SK-N-SH treated with all-trans-retinoic acid at 6 μM for 48 hours (cell line): Measurements from ENCODE around the gene SMAD6.
A peak's percentile ranks its signal among the peaks of the same experiment; 100 is the strongest.

Source experiments
- ATAC-seq: fragments of 200-7000 bp; cut with Tn5 transposase; 3 replicates; pipeline ENCODE4 v1.9.1; 2020; ENCODE audit warnings: mild to moderate bottlenecking, moderate library complexity
- ARNTL ChIP-seq: fragments of 450-650 bp; formaldehyde crosslinking; IDR thresholded peaks from 2 replicates; pipeline ENCODE4 v1.5.0; 2020; ENCODE audit warnings: low read depth, mild to moderate bottlenecking, moderate library complexity, borderline replicate concordance
- BACH2 ChIP-seq: fragments of 250-450 bp; sonication (Bioruptor Pico); IDR thresholded peaks from 2 replicates; pipeline ENCODE4 v1.9.0; 2021; ENCODE audit warnings: mild to moderate bottlenecking, borderline replicate concordance
- ESRRG ChIP-seq: fragments of 250-450 bp; sonication (Bioruptor Pico); IDR thresholded peaks from 2 replicates; pipeline ENCODE4 v1.6.1; 2021; ENCODE audit warnings: mild to moderate bottlenecking
- GLIS3 ChIP-seq: fragments of 250-450 bp; sonication (Bioruptor Pico); IDR thresholded peaks from 2 replicates; pipeline ENCODE4 v1.5.0; 2020; ENCODE audit warnings: mild to moderate bottlenecking, moderate library complexity
- ISL1 ChIP-seq: fragments of 250-450 bp; sonication (Bioruptor Pico); IDR thresholded peaks from 2 replicates; pipeline ENCODE4 v2.1.2; 2022; ENCODE audit warnings: mild to moderate bottlenecking, moderate library complexity
- OSR1 ChIP-seq: fragments of 250-450 bp; sonication (Bioruptor Pico); IDR thresholded peaks from 2 replicates; pipeline ENCODE4 v1.8.0; 2022; ENCODE audit warnings: moderate library complexity, mild to moderate bottlenecking, inconsistent platforms
- PPARA ChIP-seq: fragments of 250-450 bp; sonication (Bioruptor Pico); IDR thresholded peaks from 2 replicates; pipeline ENCODE4 v1.5.0; 2020; ENCODE audit warnings: mild to moderate bottlenecking, borderline replicate concordance
- RARB ChIP-seq: fragments of 250-450 bp; sonication (Bioruptor Pico); IDR thresholded peaks from 2 replicates; pipeline ENCODE4 v1.8.0; 2021; ENCODE audit warnings: mild to moderate bottlenecking, moderate library complexity
- SNAI2 ChIP-seq: fragments of 250-450 bp; sonication (Bioruptor Pico); IDR thresholded peaks from 2 replicates; pipeline ENCODE4 v1.5.0; 2020; ENCODE audit warnings: mild to moderate bottlenecking, moderate library complexity
- TCF4 ChIP-seq: fragments of 250-450 bp; sonication (Bioruptor Pico); IDR thresholded peaks from 2 replicates; pipeline ENCODE4 v1.8.0; 2021; ENCODE audit warnings: mild to moderate bottlenecking, moderate library complexity, borderline replicate concordance
- ZC3H10 ChIP-seq: fragments of 250-450 bp; sonication (Bioruptor Pico); IDR thresholded peaks from 2 replicates; pipeline ENCODE4 v1.5.1; 2021; ENCODE audit warnings: mild to moderate bottlenecking, moderate library complexity
- ZFP3 ChIP-seq: fragments of 250-450 bp; sonication (Bioruptor Pico); IDR thresholded peaks from 2 replicates; pipeline ENCODE4 v1.5.0; 2020; ENCODE audit warnings: mild to moderate bottlenecking, moderate library complexity
- ZFP30 ChIP-seq: fragments of 450-650 bp; formaldehyde crosslinking; IDR thresholded peaks from 2 replicates; pipeline ENCODE4 v1.5.0; 2022; ENCODE audit warnings: mild to moderate bottlenecking, moderate library complexity
- ZNF565 ChIP-seq: fragments of 450-650 bp; formaldehyde crosslinking; conservative IDR thresholded peaks from 2 replicates; pipeline ENCODE4 v1.5.0; 2020; ENCODE audit warnings: low read depth, mild to moderate bottlenecking, moderate library complexity
- ZNF70 ChIP-seq: fragments of 450-650 bp; formaldehyde crosslinking; IDR thresholded peaks from 2 replicates; pipeline ENCODE4 v1.5.0; 2020; ENCODE audit warnings: mild to moderate bottlenecking, moderate library complexity
- ZNF8 ChIP-seq: fragments of 450-650 bp; formaldehyde crosslinking; IDR thresholded peaks from 2 replicates; pipeline ENCODE4 v1.5.0; 2020; ENCODE audit warnings: mild to moderate bottlenecking, moderate library complexity
- TF ChIP-seq, protein P1 (sequence below): fragments of 250-450 bp; sonication (Bioruptor Pico); IDR thresholded peaks from 2 replicates; pipeline ENCODE4 v1.5.0; 2020; ENCODE audit warnings: mild to moderate bottlenecking, moderate library complexity
- TF ChIP-seq, protein P2 (sequence below): fragments of 250-450 bp; sonication (Bioruptor Pico); IDR thresholded peaks from 2 replicates; pipeline ENCODE4 v1.5.1; 2021; ENCODE audit warnings: mild to moderate bottlenecking, moderate library complexity
- TF ChIP-seq, protein P3 (sequence below): fragments of 250-450 bp; sonication (Bioruptor Pico); IDR thresholded peaks from 2 replicates; pipeline ENCODE4 v1.8.0; 2021; ENCODE audit warnings: low read depth, mild to moderate bottlenecking, moderate library complexity, borderline replicate concordance

The SMAD6 gene

DNA sequence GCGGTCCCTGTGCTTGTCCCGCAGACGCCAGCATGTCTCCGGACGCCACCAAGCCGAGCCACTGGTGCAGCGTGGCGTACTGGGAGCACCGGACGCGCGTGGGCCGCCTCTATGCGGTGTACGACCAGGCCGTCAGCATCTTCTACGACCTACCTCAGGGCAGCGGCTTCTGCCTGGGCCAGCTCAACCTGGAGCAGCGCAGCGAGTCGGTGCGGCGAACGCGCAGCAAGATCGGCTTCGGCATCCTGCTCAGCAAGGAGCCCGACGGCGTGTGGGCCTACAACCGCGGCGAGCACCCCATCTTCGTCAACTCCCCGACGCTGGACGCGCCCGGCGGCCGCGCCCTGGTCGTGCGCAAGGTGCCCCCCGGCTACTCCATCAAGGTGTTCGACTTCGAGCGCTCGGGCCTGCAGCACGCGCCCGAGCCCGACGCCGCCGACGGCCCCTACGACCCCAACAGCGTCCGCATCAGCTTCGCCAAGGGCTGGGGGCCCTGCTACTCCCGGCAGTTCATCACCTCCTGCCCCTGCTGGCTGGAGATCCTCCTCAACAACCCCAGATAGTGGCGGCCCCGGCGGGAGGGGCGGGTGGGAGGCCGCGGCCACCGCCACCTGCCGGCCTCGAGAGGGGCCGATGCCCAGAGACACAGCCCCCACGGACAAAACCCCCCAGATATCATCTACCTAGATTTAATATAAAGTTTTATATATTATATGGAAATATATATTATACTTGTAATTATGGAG lies 79.1 kb downstream of the SMAD6 start:
- TF ChIP-seq, protein P1, sequence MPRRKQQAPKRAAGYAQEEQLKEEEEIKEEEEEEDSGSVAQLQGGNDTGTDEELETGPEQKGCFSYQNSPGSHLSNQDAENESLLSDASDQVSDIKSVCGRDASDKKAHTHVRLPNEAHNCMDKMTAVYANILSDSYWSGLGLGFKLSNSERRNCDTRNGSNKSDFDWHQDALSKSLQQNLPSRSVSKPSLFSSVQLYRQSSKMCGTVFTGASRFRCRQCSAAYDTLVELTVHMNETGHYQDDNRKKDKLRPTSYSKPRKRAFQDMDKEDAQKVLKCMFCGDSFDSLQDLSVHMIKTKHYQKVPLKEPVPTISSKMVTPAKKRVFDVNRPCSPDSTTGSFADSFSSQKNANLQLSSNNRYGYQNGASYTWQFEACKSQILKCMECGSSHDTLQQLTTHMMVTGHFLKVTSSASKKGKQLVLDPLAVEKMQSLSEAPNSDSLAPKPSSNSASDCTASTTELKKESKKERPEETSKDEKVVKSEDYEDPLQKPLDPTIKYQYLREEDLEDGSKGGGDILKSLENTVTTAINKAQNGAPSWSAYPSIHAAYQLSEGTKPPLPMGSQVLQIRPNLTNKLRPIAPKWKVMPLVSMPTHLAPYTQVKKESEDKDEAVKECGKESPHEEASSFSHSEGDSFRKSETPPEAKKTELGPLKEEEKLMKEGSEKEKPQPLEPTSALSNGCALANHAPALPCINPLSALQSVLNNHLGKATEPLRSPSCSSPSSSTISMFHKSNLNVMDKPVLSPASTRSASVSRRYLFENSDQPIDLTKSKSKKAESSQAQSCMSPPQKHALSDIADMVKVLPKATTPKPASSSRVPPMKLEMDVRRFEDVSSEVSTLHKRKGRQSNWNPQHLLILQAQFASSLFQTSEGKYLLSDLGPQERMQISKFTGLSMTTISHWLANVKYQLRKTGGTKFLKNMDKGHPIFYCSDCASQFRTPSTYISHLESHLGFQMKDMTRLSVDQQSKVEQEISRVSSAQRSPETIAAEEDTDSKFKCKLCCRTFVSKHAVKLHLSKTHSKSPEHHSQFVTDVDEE = no peak
- no peak for TF ChIP-seq ARNTL (CRISPR knock-in tag)
- TF ChIP-seq, protein P2, sequence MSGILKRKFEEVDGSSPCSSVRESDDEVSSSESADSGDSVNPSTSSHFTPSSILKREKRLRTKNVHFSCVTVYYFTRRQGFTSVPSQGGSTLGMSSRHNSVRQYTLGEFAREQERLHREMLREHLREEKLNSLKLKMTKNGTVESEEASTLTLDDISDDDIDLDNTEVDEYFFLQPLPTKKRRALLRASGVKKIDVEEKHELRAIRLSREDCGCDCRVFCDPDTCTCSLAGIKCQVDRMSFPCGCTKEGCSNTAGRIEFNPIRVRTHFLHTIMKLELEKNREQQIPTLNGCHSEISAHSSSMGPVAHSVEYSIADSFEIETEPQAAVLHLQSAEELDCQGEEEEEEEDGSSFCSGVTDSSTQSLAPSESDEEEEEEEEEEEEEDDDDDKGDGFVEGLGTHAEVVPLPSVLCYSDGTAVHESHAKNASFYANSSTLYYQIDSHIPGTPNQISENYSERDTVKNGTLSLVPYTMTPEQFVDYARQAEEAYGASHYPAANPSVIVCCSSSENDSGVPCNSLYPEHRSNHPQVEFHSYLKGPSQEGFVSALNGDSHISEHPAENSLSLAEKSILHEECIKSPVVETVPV = no peak
- no peak for TF ChIP-seq SNAI2 (CRISPR knock-in tag)
- TF ChIP-seq ZFP3 (CRISPR knock-in tag) = no peak
- TF ChIP-seq PPARA (CRISPR knock-in tag) = no peak
- no peak for TF ChIP-seq BACH2 (CRISPR knock-in tag)
- no peak for TF ChIP-seq OSR1 (CRISPR knock-in tag)
- no peak for TF ChIP-seq ZNF70 (CRISPR knock-in tag)
- TF ChIP-seq, protein P3, sequence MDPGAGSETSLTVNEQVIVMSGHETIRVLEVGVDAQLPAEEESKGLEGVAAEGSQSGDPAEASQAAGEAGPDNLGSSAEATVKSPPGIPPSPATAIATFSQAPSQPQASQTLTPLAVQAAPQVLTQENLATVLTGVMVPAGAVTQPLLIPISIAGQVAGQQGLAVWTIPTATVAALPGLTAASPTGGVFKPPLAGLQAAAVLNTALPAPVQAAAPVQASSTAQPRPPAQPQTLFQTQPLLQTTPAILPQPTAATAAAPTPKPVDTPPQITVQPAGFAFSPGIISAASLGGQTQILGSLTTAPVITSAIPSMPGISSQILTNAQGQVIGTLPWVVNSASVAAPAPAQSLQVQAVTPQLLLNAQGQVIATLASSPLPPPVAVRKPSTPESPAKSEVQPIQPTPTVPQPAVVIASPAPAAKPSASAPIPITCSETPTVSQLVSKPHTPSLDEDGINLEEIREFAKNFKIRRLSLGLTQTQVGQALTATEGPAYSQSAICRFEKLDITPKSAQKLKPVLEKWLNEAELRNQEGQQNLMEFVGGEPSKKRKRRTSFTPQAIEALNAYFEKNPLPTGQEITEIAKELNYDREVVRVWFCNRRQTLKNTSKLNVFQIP (CRISPR knock-in tag) = no peak
- no peak for TF ChIP-seq ISL1 (CRISPR knock-in tag)
- TF ChIP-seq ZNF565 (CRISPR knock-in tag) = no peak
- TF ChIP-seq ZC3H10 (CRISPR knock-in tag) = no peak
- ATAC-seq = no peak

DNA sequence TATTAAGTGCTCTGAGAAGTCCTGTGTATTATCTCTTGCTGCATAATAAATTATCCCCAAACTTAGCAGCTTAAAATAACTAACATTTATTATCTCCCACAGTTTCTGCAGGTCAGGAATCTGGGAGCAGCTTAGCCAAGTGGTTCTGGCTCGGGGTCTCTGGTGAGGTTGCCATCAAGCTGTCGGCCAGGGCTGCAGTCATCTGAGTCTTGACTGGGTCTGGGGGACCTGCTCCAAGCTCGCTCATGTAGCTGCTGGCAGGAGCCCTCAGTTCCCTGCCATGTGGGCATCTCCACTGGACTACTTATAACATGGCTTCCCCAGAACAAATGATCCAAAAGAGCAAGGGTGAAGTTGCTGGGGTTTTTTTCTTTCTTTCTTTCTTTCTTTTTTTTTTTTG lies 80.7 kb downstream of the SMAD6 start:
- ATAC-seq = no peak
- TF ChIP-seq ISL1 (CRISPR knock-in tag) (0 out of 2 replicates have a peak, but pooled peaks have one; percentile 34), BACH2 (CRISPR knock-in tag) (no peak)

DNA sequence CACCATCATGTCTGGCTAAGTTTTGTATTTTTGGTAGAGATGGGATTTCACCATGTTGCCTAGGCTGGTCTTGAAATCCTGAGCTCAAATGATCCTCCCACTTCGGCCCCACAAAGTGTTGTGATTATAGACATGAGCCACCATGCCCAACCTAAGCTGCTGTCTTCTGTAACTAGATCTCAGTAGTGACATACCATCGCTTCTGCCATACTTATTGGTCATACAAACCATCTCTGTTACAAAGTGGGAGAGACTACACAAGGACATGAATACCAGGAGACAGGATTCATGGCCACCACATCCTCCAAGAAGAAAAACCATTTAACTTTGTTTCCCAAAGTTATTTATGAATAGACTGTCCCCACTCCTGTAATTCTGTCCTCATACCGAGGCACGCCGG lies 81.3 kb downstream of the SMAD6 start:
- TF ChIP-seq GLIS3 (no peak), ZFP3 (CRISPR knock-in tag) (no peak), SNAI2 (CRISPR knock-in tag) (no peak), ISL1 (CRISPR knock-in tag) (no peak), BACH2 (CRISPR knock-in tag) (no peak), ZNF8 (CRISPR knock-in tag) (no peak), ESRRG (CRISPR knock-in tag) (no peak), RARB (CRISPR knock-in tag) (no peak)
- TF ChIP-seq, protein P1 = no peak
- no peak for ATAC-seq

DNA sequence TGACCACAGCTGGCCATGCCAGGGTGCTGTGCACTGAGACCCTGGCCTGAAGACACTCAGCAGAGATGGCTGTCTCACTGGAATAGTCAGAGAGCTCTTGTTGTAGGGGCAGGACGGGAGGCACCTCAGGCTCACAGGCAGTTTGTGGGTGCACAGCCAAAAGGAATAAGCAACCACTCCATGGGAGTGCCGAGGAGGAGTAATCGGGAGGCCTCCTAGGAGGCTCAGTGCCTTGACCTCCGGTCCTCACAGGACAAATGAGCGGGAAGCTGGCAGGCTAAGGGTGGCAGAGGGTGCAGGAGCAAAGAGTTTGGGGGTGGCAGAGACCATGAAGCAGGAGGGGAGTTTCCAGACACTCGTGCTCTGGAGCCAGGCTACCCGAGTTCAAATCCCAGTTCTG lies 81.7 kb downstream of the SMAD6 start:
- no peak for ATAC-seq
- TF ChIP-seq PPARA (CRISPR knock-in tag) = no peak
- TF ChIP-seq, protein P2 = no peak
- no peak for TF ChIP-seq GLIS3
- TF ChIP-seq ZNF565 (CRISPR knock-in tag) = no peak
- TF ChIP-seq OSR1 (CRISPR knock-in tag) = no peak
- no peak for TF ChIP-seq TCF4 (CRISPR knock-in tag)
- no peak for TF ChIP-seq ZFP30 (CRISPR knock-in tag)
- no peak for TF ChIP-seq RARB (CRISPR knock-in tag)
- TF ChIP-seq ZC3H10 (CRISPR knock-in tag) = no peak
- TF ChIP-seq, all 23 proteins: peak for 0
